Fibroblast of skin of left quadriceps (primary cell): Measurements from ENCODE around the gene COMT.
"Not testable (repeated sequence)": the region's sequence is repeated elsewhere in the genome, so short reads cannot be mapped to it uniquely, and the experiment has no call there.

Source experiments
- DNase-seq, 2 experiments: peaks; one replicate each; pipeline ENCODE4 v3.0.0-alpha.2; 2013; ENCODE audit warnings: low read depth in 2 of 2

COMT gene

GRCh38 chr22:19941365-19942082, at the start of gene COMT, which contains the start of gene TXNRD2:
COMT (plus strand) TSS chr22:19941772; CDS start chr22:19962527, 20,755 bp downstream.
TXNRD2 (minus strand) TSS chr22:19941818; CDS start chr22:19941803, 15 bp downstream.
- no peak for DNase-seq

- no peak for DNase-seq
Observed at GRCh38 chr22:19892257-19892879, 49.2 kb upstream of the COMT start.

GRCh38 chr22:19892925-19893324, 48.6 kb upstream of the COMT start:
- no peak for DNase-seq

GRCh38 chr22:19893363-19893762, 48.2 kb upstream of the COMT start:
- DNase-seq, result no peak

GRCh38 chr22:19895160-19895849, 46.3 kb upstream of the COMT start:
- DNase-seq, result no peak

- DNase-seq, result no peak
Observed at GRCh38 chr22:19896665-19897355, 44.8 kb upstream of the COMT start.

- DNase-seq, result no peak
Observed at GRCh38 chr22:19897726-19898125, 43.8 kb upstream of the COMT start.

- no peak for DNase-seq
Observed at GRCh38 chr22:19898145-19898544, 43.4 kb upstream of the COMT start.

- no peak for DNase-seq
Observed at GRCh38 chr22:19898831-19899567, 42.6 kb upstream of the COMT start.

- no peak for DNase-seq
Observed at GRCh38 chr22:19900707-19901436, 40.7 kb upstream of the COMT start.

- DNase-seq, result no peak
Observed at GRCh38 chr22:19901577-19902244, 39.9 kb upstream of the COMT start.

GRCh38 chr22:19902245-19902715, 39.3 kb upstream of the COMT start:
- no peak for DNase-seq

- DNase-seq, result no peak
Observed at GRCh38 chr22:19903031-19903430, 38.5 kb upstream of the COMT start.

- no peak for DNase-seq
Observed at GRCh38 chr22:19903513-19903912, 38.1 kb upstream of the COMT start.

- no peak for DNase-seq
Observed at GRCh38 chr22:19904174-19904856, 37.3 kb upstream of the COMT start.

GRCh38 chr22:19904935-19905334, 36.6 kb upstream of the COMT start:
- no peak for DNase-seq

GRCh38 chr22:19905347-19906276, 36.0 kb upstream of the COMT start:
- DNase-seq, result no peak

GRCh38 chr22:19906864-19907263, 34.7 kb upstream of the COMT start:
- DNase-seq, result not testable (repeated sequence)
